ENCODE measurements around the gene ROCK2.

The ROCK2 gene

DNA sequence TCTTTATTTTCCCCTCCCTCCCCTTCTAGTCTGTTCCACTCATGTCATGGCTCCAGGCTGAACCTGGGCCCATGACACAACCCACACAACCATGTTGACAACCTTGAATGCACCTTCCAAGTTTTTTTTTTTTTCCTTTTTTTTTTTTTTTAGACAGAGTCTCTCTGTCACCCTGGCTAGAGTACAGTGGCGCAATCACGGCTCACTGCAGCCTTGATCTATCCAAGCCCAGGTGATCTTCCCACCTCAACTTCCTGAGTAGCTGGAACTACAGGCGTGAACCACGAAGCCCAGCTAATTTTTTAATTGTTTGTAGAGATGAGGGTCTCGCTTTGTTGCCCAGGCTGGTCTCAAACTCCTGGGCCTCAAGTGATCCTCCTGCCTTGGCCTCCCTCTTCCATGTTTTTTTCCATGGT is 21.9 kb upstream of the ROCK2 start:
- no peak for ATAC-seq

DNA sequence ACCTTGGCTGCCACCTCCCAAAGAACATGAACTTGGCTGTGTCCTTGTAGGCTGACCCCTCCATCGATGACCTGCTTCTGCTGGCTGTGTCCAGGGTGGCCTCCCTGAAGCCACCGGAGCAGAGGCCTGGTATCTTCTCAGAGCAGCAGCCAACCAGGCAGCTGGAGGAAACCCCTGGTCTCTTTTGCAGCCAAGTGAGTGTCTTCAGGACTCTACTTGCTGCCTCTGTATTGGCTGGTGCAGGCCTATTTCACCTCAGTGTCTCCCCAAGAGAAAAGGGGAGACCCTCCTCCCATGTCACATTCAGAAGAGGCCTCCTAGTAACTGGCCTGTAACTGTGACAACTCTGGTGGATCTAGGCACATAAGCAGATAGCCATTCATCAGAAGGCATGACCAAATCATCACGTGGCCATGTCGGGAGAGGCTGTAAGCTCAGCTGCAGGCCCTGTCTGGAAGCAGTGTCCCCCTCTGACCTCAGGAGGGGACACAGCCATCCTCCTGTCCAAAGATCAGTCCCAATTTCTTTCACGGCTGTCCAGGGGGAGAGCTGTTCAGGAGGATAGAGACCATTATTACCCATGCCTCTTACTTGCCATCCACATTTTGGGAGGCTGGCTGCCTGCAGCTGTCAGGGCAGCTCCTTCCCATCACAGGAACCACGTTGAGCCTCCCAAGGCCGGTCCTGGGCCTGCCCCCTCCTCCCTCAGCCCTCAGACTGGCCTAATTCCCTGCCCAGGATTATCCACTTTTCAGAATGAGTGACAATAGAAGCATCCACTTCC is 20.9 kb upstream of the ROCK2 start:
- no peak for ATAC-seq

DNA sequence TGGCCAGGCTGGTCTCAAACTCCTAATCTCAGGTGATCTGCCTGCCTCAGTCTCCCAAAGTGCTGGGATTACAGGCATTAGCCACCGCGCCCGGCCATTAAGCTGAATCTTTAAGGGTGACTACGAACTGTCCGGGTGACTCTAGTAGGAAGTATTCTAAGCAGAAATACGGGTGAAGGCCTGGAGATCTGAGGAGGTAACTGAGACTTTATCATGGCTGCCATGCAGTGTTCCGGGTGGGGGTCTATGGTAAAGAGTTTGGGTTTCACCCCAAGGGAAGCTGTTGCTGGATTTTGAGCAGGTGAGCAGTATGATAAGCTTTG is 20.1 kb upstream of the ROCK2 start:
- no peak for ATAC-seq

DNA sequence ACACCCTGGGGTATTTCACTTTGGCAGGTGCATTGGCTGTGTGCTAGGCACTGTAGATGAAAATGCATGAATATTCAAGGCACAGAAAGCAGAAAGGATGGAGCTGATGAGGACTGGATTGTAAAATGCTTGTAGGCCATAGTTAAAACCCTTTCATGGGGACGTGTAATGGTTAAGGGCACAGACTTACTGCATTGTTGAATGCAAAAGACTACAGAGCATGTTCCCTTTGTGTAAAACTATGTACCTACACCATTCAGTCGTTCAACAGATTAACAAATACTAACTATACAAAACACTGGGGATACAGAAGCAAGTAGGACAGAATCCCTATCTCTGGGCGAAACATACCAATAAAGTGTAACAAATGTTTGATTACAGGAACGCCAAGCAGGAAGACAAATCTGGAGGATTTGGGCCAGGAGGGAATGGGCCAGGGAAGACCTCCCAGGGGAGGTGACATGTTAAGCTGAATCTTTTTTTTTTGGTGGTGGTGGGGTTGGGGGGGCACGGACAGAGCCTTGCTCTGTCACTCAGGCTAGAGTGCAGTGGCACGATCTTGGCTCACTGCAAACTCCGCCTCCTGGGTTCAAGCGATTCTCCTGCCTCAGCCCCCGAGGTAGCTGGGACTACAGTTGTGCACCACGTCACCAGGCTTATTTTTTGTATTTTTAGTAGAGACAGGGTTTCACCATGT is 19.6 kb upstream of the ROCK2 start:
- no peak for ATAC-seq

DNA sequence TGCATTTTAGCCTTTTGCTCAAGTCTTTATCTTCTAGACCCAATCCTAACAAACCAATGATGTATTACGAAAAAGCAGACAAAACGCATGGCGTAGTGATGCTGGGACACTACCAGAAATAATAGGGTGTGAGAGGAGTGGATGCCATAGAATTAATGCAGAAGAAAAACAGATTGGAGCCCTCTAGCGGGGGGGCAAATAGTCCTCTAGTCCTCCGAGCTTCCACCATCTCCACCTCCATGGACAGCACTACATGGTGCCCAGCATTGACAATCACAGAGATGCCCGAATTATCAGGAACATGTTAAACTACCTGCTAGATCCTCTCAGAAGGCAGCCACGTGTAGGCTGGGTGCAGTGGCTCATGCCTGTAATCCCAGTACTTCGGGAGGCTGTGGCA is 15.4 kb upstream of the ROCK2 start:
- no peak for ATAC-seq

DNA sequence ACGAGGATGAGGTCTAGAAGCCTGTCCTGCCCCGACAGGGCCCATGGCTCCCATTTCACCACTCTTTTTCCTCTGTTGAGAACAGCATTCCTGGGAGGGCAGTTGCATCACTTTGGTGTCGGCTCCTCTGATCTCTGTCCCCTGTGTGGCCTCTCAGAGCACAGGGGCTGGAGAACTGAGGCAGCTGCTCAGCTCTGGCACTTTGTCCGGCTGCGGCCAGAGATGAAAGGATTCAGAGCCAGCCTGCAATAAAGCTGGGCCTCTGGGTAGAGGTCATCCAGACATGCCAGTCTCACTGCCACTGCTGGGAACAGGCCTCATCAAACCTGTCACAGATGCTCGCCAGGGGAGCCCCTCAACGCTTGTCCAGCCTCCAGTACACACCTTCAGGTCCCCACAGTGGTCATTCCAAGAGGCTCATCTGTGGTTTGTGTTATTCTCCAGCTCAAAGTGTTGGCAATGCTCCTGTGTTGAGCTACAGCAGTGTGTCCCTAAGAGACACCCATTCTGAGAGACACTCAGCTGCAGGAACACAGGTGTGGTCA is 13.1 kb upstream of the ROCK2 start:
- no peak for ATAC-seq

DNA sequence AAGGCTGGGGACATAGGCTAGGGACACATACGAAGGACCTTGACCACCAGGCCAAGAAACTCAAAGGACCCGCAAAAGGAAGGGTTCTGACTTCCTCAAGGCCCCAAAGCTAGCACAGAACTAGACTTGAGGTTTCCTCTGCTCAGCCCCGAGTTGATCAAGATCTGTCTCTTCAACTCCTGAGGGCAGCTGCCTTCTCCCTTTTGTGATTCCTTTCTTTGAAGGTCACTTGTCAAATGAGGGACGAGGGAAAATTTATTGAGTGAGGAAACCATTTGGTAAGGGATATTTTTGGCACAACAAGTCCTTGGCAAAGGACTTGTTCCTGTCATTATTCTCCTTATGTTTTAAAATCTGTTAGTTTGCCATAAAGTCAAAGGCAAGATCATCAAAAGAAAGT is 12.3 kb upstream of the ROCK2 start:
- no peak for ATAC-seq

DNA sequence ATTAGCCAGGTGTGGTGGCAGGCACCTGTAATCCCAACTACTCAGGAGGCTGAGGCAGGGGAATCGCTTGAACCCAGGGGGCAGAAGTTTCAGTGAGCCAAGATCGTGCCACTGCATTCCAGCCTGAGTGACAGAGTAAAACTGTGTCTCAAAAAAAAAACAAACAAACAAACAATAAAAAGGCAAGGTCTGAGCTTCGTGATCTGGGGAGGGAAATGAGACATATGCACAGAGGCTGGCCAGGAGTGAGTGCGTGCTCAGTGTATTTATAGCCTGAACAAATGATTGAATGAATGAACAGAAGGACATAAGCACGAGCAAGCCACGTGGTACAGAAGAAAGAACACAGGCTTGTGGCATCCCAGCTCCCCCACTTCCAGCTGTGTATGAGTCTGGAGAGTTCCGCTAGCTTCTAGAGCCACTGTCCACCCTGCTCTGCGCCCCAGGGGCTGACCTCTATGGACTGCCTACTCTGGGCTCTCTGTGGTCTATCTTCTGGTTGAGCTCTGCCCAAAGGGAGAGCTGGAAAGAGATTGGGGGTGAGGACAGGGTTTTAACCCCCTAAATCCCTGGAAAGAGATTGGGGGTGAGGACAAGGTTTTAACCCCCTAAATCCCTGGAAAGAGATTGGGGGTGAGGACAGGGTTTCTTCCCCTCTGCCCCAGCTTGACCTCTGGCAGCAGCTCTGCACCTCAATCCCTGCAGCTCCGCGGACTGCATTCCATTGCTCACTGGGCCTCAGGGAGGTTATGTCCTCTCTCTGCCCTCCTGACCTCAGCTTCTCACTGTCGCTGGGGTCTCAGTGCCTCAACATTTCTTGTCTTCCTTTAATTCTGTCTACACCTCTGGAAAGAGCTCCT is 11.0 kb upstream of the ROCK2 start:
- no peak for ATAC-seq

DNA sequence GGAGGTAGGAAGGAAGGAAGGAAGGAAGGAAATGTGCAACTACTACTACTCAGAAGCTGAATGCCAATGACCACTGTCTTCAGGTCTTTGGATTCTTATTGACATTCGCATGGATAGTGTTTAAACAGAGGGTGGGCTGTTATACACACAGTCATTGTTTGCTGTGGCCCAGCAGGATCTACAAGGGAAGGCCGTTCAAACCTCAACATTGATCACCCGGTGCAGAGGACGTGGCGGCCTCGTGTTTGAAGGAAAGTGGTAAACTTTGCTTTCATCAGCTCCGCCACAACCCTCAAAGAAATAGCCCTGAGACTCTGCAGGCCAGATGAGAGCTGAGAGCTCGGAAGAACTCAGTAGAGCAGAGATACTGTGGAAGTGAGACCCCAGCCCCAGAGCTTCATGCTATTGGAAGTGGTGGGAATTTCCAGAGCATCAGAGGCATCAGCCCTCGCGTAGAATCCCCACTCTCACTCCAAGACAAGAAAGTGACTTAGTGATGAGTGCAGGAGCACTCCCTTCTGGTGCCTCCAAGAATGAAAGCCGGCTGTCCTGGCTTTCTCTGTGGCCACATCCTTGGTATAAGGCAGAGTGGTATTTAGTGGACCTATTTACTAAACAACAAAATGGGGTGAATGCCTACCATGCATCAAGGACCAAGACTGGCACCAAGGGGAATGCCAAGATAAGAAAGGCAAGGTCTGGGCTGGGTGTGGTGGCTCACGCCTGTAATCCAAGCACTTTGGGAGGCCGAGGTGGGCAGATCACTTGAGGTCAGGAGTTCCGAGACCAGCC is 10.1 kb upstream of the ROCK2 start:
- ATAC-seq: no peak

DNA sequence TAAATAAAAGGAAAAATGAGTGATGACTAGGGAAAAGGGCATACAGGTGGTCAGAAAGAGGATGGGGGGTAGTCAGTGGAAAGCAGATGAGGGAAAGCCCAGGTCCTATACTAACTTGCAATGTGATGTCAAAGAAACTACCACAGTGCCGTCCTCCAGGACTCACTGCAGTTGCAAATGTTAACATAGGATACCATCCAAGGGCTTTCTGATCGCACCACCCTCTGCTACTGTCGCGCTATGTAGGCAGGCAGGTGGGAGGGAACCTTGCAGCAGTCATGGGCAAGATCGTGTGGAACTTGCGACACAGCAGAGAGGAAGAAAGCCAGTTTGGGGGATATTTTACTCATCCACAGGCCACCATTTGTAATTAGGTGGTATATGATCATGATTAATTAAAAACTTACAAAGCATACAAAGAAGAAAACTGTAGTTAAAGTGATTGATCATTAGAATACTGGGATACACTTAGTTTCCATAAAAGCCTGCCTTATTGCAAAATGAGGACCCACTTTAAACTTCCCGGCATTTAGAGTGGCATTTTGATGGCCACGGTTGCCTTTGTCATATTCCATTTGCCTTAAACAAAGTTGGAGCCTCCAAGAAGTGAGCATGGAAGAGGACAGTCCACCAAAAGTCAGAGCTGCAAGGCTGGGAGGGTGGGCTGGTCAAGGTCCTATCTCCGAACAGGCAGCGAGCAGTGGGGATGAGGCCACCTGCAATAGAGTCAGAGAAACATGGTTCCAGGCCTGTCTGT is 8.5 kb upstream of the ROCK2 start:
- no peak for ATAC-seq

DNA sequence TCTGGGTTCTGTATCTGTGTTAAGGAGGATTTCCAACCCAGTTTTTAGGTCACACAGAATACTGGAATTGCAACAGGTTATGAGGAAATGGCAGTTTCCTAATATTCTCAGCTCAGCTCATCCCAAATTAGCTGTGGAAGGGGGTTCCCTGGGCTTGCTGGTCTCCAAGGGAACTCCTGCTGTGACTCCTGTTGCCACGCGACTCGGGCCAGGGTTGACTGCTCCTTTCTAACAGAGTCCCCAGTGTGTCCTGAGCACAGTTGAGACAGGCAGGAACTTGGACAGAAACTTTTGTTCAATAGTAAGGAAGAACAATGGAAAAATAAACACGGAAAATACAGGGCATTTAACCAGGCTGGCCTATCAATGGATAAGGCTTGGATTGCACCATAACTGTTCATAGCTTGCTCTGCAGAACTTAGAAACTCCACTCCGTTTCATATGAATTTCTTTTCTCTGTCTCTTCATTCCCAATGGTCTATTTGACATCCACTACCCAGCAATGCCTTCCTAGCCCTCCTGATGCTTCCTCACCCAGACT is 3.8 kb upstream of the ROCK2 start:
- no peak for ATAC-seq

DNA sequence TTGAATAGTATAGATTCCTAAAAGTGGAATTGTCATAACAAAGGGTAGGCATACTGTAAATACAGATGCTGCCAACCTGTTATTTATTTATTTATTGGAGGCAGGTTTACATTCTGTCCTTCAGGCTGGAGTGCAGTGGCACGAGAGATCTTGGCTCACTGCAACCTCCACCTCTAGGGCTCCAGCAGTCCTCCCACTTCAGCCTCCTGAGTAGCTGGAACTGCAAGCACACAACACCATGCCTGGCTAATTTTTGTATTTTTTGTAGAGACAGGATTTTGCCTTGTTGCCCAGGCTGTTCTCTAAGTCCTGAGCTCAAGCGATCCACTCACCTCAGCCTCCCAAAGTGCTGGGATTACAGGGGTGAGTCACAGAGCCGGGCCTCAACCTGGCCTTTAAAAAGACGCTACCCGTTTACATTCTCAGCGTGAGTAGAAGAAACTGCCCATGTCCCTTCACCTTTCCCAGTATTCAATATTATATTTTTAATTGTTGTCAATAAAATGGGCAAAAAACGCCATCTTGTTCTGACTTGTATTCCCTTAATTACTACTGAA is 3.0 kb upstream of the ROCK2 start:
- ATAC-seq: no peak

DNA sequence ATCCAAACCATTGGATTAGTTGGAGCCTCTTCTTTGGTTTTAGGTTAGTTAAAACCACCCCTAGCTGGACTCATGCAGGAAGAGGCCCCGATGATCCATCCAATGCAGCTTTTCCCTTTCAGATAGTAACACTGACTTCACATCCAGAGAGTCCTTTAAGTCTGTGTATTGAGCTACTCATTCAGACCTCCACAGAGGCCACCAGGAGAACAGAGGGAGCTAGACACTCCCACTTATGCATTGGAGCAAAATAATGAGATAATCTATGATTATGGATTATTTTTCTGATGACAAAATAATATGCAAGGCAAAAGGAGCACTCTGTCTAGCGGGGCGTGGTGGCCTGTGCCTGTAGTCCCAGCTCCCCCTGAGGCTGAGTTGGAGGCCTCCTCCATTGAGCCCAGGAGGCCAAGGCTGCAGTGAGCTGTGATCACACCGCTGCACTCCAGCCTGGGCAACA is 1.6 kb upstream of the ROCK2 start:
- no peak for ATAC-seq

DNA sequence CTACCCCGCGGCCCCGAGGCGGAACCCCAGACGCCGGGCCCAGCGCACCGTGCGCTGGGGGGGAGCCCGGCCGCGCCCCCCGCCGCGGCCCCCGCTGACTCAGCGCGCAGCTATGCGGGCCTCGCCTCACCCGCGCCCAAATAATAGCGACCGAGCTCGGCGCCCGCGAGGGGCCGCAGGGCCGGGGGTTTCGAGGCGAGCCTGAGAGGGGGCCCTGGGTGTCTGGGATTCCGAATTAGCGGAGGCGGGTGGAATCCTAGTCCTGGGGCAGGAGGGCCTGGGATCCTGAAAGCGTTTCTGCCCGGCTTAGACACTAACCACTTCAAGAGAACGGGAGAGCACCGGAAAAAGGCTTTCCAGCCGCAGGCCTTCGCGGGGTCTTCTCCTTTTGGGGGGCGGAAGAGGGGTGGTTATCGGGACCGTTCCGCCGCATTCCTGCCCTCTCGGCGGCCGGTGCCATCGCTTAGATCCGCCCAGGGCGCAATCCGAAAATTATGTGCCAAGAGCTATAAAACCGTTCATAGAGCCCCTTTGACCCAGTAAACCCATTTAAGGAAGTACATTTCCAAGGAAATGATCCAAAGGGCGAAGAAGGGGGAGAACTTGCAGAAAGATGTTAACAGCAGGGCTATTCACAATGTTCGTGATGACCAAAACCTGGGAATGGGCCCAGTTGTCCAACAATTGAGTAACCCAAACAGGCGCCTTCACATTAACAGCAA is 681 bp upstream of the ROCK2 start:
- ATAC-seq: peak; percentile 48 to 59

DNA sequence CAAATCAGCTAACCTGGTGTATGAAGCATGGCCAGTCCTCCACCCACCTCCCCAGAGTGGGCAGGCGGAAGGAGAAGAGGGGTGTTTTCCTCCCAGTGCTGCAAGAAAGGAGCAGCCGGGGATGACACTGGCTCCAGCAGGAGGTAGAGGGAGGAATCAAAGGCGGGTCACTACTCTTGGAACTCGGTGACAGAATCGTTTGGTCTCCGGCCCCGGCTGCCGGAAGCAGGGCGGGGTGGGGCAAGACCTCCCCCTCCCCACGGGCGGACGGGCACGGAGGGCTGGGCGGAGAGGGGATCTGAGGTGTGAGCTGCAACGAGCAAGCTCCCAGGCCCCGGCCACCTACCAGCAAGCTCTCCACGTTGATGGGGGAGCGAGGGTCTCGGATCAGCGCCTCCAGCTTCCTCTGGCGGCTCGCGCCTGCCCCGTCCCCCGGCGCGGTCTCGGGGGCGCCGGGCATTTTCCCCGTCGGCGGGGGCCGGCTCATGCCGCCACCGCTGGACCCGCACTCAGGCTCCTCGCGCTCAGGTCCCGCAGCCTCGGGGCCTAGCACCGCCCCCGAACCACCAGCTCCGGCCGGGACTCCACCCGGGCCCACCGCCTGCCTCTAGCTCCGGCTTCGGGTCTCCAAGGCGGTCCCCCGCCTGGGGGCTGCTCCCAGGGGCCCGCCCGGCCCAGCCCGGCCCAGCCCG is 640 bp downstream of the ROCK2 start:
- peak; percentile 32 to 38 for ATAC-seq

DNA sequence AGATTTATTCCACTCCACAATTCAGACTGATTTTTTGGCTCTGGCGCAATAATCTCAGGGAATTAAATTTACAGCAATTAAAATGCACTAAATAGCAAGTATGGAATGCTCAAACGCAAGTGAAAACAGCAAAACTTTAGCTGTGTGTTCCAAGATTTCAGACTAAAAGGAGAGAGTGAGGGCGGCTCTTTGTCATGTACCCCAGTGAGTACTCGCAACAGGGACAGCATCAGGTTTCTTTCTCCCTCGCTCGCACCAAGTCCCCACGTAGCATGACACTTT is 1.1 kb downstream of the ROCK2 start:
- no peak for ATAC-seq

DNA sequence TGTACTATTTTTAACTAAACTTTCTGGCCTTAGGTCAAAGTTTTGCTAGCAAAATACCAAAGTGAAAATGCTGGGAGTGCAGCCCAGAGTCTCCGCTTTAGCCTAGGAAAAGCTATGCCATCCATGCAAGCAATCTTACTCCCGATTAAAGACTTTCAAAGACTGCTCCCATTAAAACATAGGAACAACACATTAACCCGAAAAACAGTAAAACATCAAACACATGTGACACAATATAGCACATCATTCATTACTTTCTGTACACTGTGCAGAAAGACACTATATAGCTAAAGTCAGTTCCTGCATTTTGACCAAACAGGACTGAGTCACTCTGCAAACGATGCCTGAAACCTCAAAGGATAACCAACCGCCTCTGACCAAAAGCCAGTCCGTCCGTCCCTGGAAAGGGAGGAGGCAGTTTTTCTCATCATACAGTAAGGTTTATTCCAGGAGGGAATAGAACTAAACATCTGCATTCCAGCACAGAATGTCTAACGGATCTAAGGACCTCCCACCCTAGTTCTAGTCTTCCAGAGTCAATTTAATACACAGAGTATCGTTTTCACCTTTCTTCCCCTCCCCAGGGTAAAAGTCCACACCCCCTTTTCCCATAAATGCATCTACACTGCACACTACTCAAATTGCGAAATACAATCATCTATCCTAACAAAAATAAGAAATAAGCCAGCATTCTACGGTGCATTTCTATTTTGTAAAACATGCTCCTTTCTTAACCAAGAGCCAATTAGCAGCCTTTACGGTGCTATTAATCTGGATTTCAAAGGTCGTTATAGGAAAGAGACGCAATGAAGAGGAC is 1.7 kb downstream of the ROCK2 start:
- no peak for ATAC-seq

DNA sequence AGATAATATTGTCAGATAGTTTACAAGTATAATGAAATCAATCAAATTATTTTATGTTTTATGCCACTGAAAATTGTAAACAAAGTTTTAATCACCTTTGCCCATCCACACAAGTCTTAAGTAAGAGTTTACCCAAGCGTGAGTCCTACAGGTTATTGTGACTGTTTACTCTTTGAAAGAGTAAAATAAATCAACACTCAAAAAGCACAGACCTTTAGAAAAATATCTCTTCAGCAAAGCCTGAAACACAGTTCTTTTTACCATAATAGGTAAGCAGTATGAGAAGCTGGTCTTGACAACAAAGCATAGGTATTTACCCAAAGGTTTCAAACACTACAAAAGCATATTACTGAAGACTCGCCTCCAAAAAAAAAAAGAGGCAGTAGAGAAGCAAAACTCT is 3.7 kb downstream of the ROCK2 start:
- ATAC-seq: no peak

DNA sequence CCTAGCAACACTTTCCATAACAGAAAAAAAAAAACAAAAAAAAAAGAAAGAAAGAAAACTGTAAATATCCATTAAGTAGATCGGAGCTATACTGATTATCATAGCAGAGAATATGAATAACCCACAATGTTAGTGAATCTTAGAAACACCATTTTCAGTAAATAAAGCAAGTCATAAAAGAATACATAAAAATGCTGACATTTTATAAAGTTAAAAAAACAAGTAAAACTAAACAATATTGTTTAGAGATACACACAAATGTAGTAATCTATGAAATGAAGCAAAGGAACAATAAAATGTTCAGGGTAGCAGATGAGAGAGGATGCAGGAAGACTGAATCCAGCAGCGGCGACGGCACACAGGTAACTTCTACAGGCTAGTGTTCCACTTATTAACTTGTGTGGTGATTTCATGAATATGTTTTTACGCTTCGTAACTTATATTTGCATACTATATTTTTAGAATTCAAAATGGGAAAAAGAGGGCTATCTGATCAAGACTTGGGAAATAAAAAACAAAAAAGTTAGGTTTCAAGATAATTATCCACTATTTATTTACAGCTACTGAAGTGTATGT is 4.8 kb downstream of the ROCK2 start:
- ATAC-seq: no peak

Measured in activated CD4-positive, CD25-positive, alpha-beta regulatory T cell treated with anti-CD3 and anti-CD28 coated beads, Interleukin-2, amount 50 U/mL, for 24 hours (primary cell).